Measurements from ENCODE around the gene HOXA6. TPM values are rescaled to one million over a fixed set of nuclear protein-coding genes. Genes with fewer than 3 reads are reported as not detected.
A peak's percentile ranks its signal among the peaks of the same experiment; 100 is the strongest.

HOXA6 gene
- total RNA-seq, 1 experiment from 2014 or later: not detected

DNA sequence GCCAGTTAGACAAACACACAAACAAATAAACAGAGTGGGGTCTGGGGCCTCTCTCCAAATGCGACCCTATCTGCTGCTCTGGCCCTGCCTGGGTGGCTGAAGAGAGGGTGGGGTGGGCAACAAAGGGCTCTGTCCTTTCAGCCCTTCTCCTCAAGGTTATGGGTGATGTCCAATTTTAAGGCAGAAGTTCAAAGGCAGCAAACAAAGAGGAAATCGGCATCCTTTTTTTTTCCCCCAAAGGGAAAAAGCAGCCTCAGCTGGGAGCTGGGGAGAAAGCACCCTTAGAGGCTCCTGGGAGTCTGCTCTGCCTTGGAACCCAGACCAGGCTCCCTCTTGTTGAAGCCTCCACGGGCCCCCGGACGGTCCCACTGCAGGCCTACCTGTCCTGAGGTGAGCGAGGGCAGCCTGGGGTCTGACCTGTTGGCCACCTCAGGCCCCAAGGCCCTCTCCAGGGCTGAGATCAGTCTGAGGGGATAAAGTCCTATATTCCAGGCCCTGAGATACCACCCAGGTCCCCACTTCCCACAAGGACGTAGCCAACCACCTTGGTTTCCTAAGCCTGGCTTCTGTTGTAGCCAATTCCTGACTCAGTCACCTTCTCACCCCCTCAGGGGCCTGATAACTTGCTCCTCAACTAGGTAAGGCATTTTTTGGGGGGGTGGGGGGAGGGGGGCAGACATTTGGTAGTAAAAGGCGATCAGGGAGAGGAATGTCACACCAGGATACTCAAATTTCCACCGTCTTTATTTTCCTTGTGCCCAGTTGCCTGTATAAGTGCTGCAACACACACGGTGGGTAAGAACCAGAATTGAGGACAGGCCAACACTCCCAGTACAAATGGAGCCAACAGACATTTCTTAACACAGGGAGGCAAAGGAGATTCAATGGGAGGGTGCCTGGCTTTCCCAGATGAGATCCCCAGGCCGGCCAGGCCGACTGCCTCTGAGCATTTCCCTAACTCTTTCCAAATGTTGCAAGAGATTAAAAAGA lies 33.2 kb upstream of the HOXA6 start:
- Histone ChIP-seq H3K56ac (ENCODE audit: insufficient read length, low read depth, low read length) (no peak overlapping the region), H4K5ac (ENCODE audit: insufficient read length, low read depth, low read length) (no peak overlapping the region), H2BK120ac (ENCODE audit: low read depth, low read length, poor library complexity, severe bottlenecking) (no peak overlapping the region), H2BK20ac (ENCODE audit: low read depth, low read length, poor library complexity, severe bottlenecking) (no peak overlapping the region), H4K91ac (ENCODE audit: insufficient read length, low read depth, low read length) (no peak overlapping the region), H2AK5ac (ENCODE audit: insufficient read length, low read length) (no peak overlapping the region), H3K27me3 (ENCODE audit: insufficient read depth, low read length) (peaks cover 97% of the 10 kb centered on the region), H2BK5ac (ENCODE audit: insufficient read length, low read length) (no peak overlapping the region), H3K23ac (ENCODE audit: insufficient read length, low read depth, low read length) (no peak overlapping the region), H3K4me2 (ENCODE audit: insufficient read depth, insufficient read length, low read length) (no peak overlapping the region), H3K23me2 (ENCODE audit: insufficient read length, low read depth, low read length, poor library complexity, severe bottlenecking) (no peaks in the 10 kb centered on the region), H4K20me1 (ENCODE audit: control insufficient read depth, insufficient read depth, insufficient read length) (no peaks in the 10 kb centered on the region), H3K79me1 (ENCODE audit: insufficient read depth, low read depth, low read length, poor library complexity, severe bottlenecking) (no peaks in the 10 kb centered on the region), H3K9me3 (ENCODE audit: control insufficient read depth, low read depth, low read length) (no peaks in the 10 kb centered on the region), H3K4me1 (ENCODE audit: insufficient read depth, low read length) (no peaks in the 10 kb centered on the region), H2BK15ac (ENCODE audit: low read depth, low read length) (no peak overlapping the region), H2BK12ac (ENCODE audit: insufficient read length, low read depth, low read length) (no peak overlapping the region), H3K14ac (ENCODE audit: insufficient read depth, low read length) (no peak overlapping the region), H3K4ac (ENCODE audit: low read depth, low read length) (no peak overlapping the region), H4K8ac (replicated peaks; ENCODE audit: insufficient read length, low read depth, low read length) (no peak overlapping the region), H2AFZ (ENCODE audit: low read length) (no peak overlapping the region), H3K18ac (ENCODE audit: insufficient read length, low read depth, low read length) (no peak overlapping the region), H3K79me2 (ENCODE audit: insufficient read depth, low read length) (no peaks in the 10 kb centered on the region), H3T11ph (ENCODE audit: low read length) (no peak overlapping the region), H3K9ac (ENCODE audit: extremely low read depth, insufficient read length, low read length) (no peak overlapping the region), H3K27ac (ENCODE audit: insufficient read length, low read depth, low read length) (no peak overlapping the region)
- Mint-ChIP-seq H3K27me3 (ENCODE audit: low read depth) (peaks cover 100% of the 10 kb centered on the region), H3K27ac (no peak overlapping the region), H3K9me3 (peaks cover 2 to 15% of the 10 kb centered on the region in 2 experiments; a peak in 1 of 5 replicates), H3K4me1 (peaks cover 7 to 26% of the 10 kb centered on the region in 2 experiments), H3K36me3 (ENCODE audit: insufficient read depth in 1 of 3, low read depth in 3 of 3) (no peaks in the 10 kb centered on the region; a peak in 3 of 7 replicates), H3K4me3 (peak overlapping the region in 1 of 2 experiments; percentile 45; a peak in 1 of 5 replicates)
- TF ChIP-seq CTCF (conservative IDR thresholded peaks at IDR 0.05): no peak
- whole genome bisulfite sequencing (ENCODE audit: extremely low coverage, insufficient read length, low lambda C conversion rate): no CpG with 5 or more reads among the region's 12 CpGs
- peak; percentile 24 for DNase-seq

Data from H9 (cell line).